ENCODE data around the gene ETV3.
A peak's percentile ranks its signal among the peaks of the same experiment; 100 is the strongest.
"Not testable (repeated sequence)": the region's sequence is repeated elsewhere in the genome, so short reads cannot be mapped to it uniquely, and the experiment has no call there.

Gene ETV3

DNA sequence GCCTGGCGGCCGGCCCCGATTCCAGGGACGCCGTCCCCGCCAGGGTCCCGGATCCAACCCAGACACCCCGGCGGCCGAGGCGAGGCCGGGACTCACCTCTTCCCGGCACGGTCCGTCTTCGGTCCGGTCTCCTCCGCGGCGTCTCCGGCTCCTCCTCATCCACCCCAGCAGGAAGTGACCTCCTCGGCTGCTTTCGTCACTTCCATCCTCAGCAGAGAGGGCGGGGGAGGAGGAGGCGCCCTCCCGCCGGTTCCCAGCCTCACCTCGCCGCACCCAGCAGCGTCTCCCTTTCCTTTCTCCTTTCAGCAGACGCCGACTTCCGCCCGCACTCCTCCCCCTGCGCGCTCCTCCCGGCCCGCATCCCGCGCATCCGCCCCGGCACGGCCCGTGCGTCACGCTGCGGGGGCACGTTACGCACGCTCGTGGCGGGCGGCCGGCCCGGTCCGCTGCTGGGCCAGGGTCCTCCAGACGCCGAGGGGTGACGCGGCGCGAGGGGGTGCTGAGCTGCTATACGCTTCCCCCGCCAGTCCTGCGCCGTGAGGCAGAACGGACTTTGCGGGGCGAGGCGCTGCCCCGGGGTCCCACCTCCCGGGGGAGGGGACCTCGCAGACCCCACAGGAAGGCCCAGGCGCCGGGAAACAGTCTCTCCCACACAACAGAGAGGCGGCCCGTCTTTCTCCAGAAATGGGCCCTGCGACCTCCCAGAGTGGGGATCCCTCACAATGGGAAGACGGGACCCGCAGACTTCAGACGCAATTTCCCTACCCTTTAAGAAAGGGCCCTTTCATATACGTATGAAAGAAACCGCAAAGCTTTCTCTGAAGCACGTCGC, at the start of gene ETV3:
Gene ETV3 (minus strand): TSS at position 176 of the 832 bp plus-strand sequence. CDS start 2,043 bp downstream, outside the sequence.
- H3K27ac ChIP-seq (ENCODE audit: low read depth, low read length): peak within 1 kb of the TSS; percentile 99
- H3K4me3 ChIP-seq (ENCODE audit: low read depth, low read length): peak within 1 kb of the TSS; percentile 95
- peaks cover 39% of the 10 kb centered on the region for H3K4me1 ChIP-seq (ENCODE audit: control insufficient read depth, insufficient read depth, low read length)
- peaks cover 29% of the 10 kb centered on the region for H3K36me3 ChIP-seq (ENCODE audit: control insufficient read depth, insufficient read depth, low read length)
- H3K27me3 ChIP-seq (ENCODE audit: control insufficient read depth, insufficient read depth, low read length): no peaks in the 10 kb centered on the region; the same call in 1 of the 2 replicates
- H3K9ac ChIP-seq (ENCODE audit: low read depth, low read length): peak within 1 kb of the TSS; percentile 75
- H3K9me3 ChIP-seq (ENCODE audit: control insufficient read depth, insufficient read depth, low read length): no peaks in the 10 kb centered on the region

DNA sequence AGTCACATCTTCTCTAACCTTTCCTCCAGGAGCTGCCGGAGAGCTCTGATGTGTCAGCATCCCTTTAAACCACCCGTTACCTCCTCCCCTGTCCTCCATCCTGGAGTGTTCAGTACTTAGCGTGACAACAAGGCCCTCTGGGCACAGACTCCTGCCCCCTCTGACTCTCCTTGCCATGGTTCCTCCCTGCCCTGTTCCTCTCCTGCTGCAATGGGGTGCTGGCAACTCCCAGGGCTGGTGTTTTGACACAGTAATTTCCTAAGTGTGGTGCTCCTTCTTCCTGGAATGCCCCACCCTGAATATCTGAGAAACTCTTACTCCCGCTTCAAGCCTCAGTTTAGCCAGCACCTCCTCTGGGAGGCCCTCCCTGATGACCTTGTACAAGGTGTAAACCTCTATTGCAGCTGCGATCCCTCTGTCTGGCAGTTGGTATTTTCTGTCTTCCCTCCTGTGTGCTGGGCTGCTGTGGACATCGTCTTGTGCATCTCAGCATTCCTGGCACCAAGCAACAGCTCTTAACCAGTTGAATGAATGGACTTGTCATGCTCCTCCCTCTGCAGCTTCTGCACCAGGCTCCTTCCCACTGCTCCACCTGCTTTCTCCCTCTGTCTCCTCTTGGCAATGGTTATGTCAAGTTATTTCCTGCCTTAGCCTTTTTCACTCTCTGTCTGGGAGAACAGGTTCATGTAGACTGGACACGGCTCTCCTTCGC, 48.2 kb upstream of the ETV3 start:
- H3K9ac ChIP-seq (ENCODE audit: low read depth, low read length): no peak overlapping the region
- no peak overlapping the region for H3K4me3 ChIP-seq (ENCODE audit: low read depth, low read length)
- no peaks in the 10 kb centered on the region for H3K36me3 ChIP-seq (ENCODE audit: control insufficient read depth, insufficient read depth, low read length)
- no peaks in the 10 kb centered on the region for H3K4me1 ChIP-seq (ENCODE audit: control insufficient read depth, insufficient read depth, low read length)
- H3K27ac ChIP-seq (ENCODE audit: low read depth, low read length): no peak overlapping the region
- H3K27me3 ChIP-seq (ENCODE audit: control insufficient read depth, insufficient read depth, low read length): no peaks in the 10 kb centered on the region
- H3K9me3 ChIP-seq (ENCODE audit: control insufficient read depth, insufficient read depth, low read length): no peaks in the 10 kb centered on the region

- H3K4me3 ChIP-seq (ENCODE audit: low read depth, low read length): no peak overlapping the region
- H3K36me3 ChIP-seq (ENCODE audit: control insufficient read depth, insufficient read depth, low read length): no peaks in the 10 kb centered on the region
- H3K27ac ChIP-seq (ENCODE audit: low read depth, low read length): no peak overlapping the region
- H3K4me1 ChIP-seq (ENCODE audit: control insufficient read depth, insufficient read depth, low read length): no peaks in the 10 kb centered on the region
- H3K27me3 ChIP-seq (ENCODE audit: control insufficient read depth, insufficient read depth, low read length): no peaks in the 10 kb centered on the region
- H3K9ac ChIP-seq (ENCODE audit: low read depth, low read length): no peak overlapping the region
- no peaks in the 10 kb centered on the region for H3K9me3 ChIP-seq (ENCODE audit: control insufficient read depth, insufficient read depth, low read length)
Observed at GRCh38 chr1:157183870-157184269, 45.7 kb upstream of the ETV3 start.

DNA sequence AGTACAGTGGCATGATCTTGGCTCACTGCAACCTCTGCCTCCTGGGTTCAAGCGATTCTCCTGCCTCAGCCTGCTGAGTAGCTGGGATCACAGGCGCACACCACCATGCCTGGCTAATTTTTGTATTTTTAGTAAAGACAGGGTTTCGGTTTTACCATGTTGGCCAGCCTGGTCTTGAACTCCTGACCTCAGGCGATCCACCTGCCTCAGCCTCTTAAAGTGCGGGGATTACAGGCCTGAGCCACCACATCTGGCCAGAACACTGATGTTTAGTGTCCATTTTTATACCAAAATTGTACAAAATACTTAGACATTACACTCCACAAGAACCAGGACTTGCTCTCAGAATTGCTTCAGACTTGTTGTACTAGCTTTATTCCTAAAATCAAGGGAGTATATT, 44.2 kb upstream of the ETV3 start:
- not testable (repeated sequence) for H3K9ac ChIP-seq (ENCODE audit: low read depth, low read length); H3K27ac ChIP-seq (ENCODE audit: low read depth, low read length); H3K36me3 ChIP-seq (ENCODE audit: control insufficient read depth, insufficient read depth, low read length); H3K4me3 ChIP-seq (ENCODE audit: low read depth, low read length); H3K9me3 ChIP-seq (ENCODE audit: control insufficient read depth, insufficient read depth, low read length); H3K27me3 ChIP-seq (ENCODE audit: control insufficient read depth, insufficient read depth, low read length); H3K4me1 ChIP-seq (ENCODE audit: control insufficient read depth, insufficient read depth, low read length)

DNA sequence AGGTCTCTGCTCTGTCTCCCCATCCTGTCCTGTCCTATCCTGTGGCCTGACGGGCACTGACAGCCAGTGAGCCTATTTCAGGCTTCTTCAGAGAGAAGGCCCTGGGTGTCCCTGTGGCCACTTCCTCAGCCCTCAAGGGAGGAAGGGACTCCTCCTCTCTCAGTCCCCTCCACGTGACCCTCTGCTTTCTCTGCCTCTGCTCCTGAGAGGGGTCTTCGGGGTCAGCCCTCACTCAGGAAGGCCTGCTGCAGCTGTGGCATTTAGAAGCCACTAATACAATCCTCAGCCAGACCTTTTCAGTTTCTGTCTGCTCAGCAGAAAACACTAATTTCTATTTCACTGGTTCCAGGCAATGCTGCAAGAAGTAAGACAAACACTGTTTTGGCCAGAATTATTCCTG, 43.6 kb upstream of the ETV3 start:
- no peaks in the 10 kb centered on the region for H3K36me3 ChIP-seq (ENCODE audit: control insufficient read depth, insufficient read depth, low read length)
- H3K4me3 ChIP-seq (ENCODE audit: low read depth, low read length): no peak overlapping the region
- no peak overlapping the region for H3K27ac ChIP-seq (ENCODE audit: low read depth, low read length)
- H3K9me3 ChIP-seq (ENCODE audit: control insufficient read depth, insufficient read depth, low read length): no peaks in the 10 kb centered on the region
- no peak overlapping the region for H3K9ac ChIP-seq (ENCODE audit: low read depth, low read length)
- H3K4me1 ChIP-seq (ENCODE audit: control insufficient read depth, insufficient read depth, low read length): 0 out of 2 replicates have a peak, but pooled peaks cover 3% of the 10 kb centered on the region
- no peaks in the 10 kb centered on the region for H3K27me3 ChIP-seq (ENCODE audit: control insufficient read depth, insufficient read depth, low read length)

GRCh38 chr1:157181258-157181657, 43.1 kb upstream of the ETV3 start:
- Histone ChIP-seq H3K36me3 (ENCODE audit: control insufficient read depth, insufficient read depth, low read length) (no peaks in the 10 kb centered on the region), H3K4me1 (ENCODE audit: control insufficient read depth, insufficient read depth, low read length) (0 out of 2 replicates have a peak, but pooled peaks cover 3% of the 10 kb centered on the region), H3K27me3 (ENCODE audit: control insufficient read depth, insufficient read depth, low read length) (no peaks in the 10 kb centered on the region), H3K27ac (ENCODE audit: low read depth, low read length) (no peak overlapping the region), H3K9me3 (ENCODE audit: control insufficient read depth, insufficient read depth, low read length) (no peaks in the 10 kb centered on the region), H3K9ac (ENCODE audit: low read depth, low read length) (no peak overlapping the region), H3K4me3 (ENCODE audit: low read depth, low read length) (no peak overlapping the region)

DNA sequence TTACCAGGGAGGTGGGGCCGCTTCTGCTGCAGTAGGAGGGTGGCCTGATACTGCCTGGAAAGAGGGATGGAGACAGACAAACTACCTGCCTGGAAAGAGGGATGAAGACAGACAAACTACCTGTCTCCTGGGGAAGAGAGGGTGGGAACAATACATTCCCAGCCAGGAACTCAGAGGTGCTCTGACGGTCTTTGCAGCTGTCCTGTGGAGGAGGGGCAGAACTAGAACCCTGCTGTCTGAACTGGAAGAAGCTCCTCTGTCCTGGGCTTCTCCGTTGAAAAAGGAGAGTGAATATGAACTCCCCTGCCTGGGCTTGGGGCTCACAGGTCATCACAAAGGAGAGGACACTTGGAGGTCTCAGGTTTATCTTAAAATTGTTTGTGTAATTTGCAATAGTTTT, 40.3 kb upstream of the ETV3 start:
- Histone ChIP-seq H3K27me3 (ENCODE audit: control insufficient read depth, insufficient read depth, low read length) (no peaks in the 10 kb centered on the region), H3K27ac (ENCODE audit: low read depth, low read length) (no peak overlapping the region), H3K9me3 (ENCODE audit: control insufficient read depth, insufficient read depth, low read length) (no peaks in the 10 kb centered on the region), H3K36me3 (ENCODE audit: control insufficient read depth, insufficient read depth, low read length) (no peaks in the 10 kb centered on the region), H3K4me1 (ENCODE audit: control insufficient read depth, insufficient read depth, low read length) (0 out of 2 replicates have a peak, but pooled peaks cover 3% of the 10 kb centered on the region), H3K9ac (ENCODE audit: low read depth, low read length) (no peak overlapping the region), H3K4me3 (ENCODE audit: low read depth, low read length) (no peak overlapping the region)

GRCh38 chr1:157177733-157178394, 39.7 kb upstream of the ETV3 start:
- Histone ChIP-seq H3K4me3 (ENCODE audit: low read depth, low read length) (no peak overlapping the region), H3K36me3 (ENCODE audit: control insufficient read depth, insufficient read depth, low read length) (no peaks in the 10 kb centered on the region), H3K27me3 (ENCODE audit: control insufficient read depth, insufficient read depth, low read length) (no peaks in the 10 kb centered on the region), H3K9ac (ENCODE audit: low read depth, low read length) (no peak overlapping the region), H3K4me1 (ENCODE audit: control insufficient read depth, insufficient read depth, low read length) (0 out of 2 replicates have a peak, but pooled peaks cover 3% of the 10 kb centered on the region), H3K9me3 (ENCODE audit: control insufficient read depth, insufficient read depth, low read length) (no peaks in the 10 kb centered on the region), H3K27ac (ENCODE audit: low read depth, low read length) (no peak overlapping the region)

- Histone ChIP-seq H3K36me3 (ENCODE audit: control insufficient read depth, insufficient read depth, low read length) (no peaks in the 10 kb centered on the region), H3K27ac (ENCODE audit: low read depth, low read length) (no peak overlapping the region), H3K4me3 (ENCODE audit: low read depth, low read length) (no peak overlapping the region), H3K9me3 (ENCODE audit: control insufficient read depth, insufficient read depth, low read length) (no peaks in the 10 kb centered on the region), H3K9ac (ENCODE audit: low read depth, low read length) (no peak overlapping the region), H3K27me3 (ENCODE audit: control insufficient read depth, insufficient read depth, low read length) (no peaks in the 10 kb centered on the region), H3K4me1 (ENCODE audit: control insufficient read depth, insufficient read depth, low read length) (peaks cover 5% of the 10 kb centered on the region; the same call in 1 of the 2 replicates)
Observed at GRCh38 chr1:157176591-157177121, 38.5 kb upstream of the ETV3 start.

GRCh38 chr1:157176016-157176415, 37.8 kb upstream of the ETV3 start:
- no peaks in the 10 kb centered on the region for H3K36me3 ChIP-seq (ENCODE audit: control insufficient read depth, insufficient read depth, low read length)
- peaks cover 7% of the 10 kb centered on the region; the same call in 1 of the 2 replicates for H3K4me1 ChIP-seq (ENCODE audit: control insufficient read depth, insufficient read depth, low read length)
- H3K27ac ChIP-seq (ENCODE audit: low read depth, low read length): no peak overlapping the region
- H3K27me3 ChIP-seq (ENCODE audit: control insufficient read depth, insufficient read depth, low read length): no peaks in the 10 kb centered on the region
- H3K9me3 ChIP-seq (ENCODE audit: control insufficient read depth, insufficient read depth, low read length): no peaks in the 10 kb centered on the region
- H3K4me3 ChIP-seq (ENCODE audit: low read depth, low read length): no peak overlapping the region
- H3K9ac ChIP-seq (ENCODE audit: low read depth, low read length): no peak overlapping the region
